CD4-positive, alpha-beta T cell treated with Interleukin-1 beta for 1 hour (primary cell): ENCODE results near the gene CSNK2B.

Experiments
- DNase-seq, 2 donors: peaks; one replicate each; pipeline ENCODE4 v3.0.0-alpha.2; 2020 to 2022

Gene CSNK2B

GRCh38 chr6:31665501-31666336 is at the start of gene CSNK2B:
Gene CSNK2B (plus strand): TSS chr6:31666080. CDS start chr6:31666832, 752 bp downstream.
- DNase-seq, result peak; percentile 98

GRCh38 chr6:31617010-31617409 is 48.9 kb upstream of the CSNK2B start:
- DNase-seq, result no peak

- DNase-seq, result peak; percentile 97 to 99
Observed at GRCh38 chr6:31619805-31620585, 45.9 kb upstream of the CSNK2B start.

GRCh38 chr6:31620586-31621319 is 45.1 kb upstream of the CSNK2B start, which contains the start of gene PRRC2A:
Gene PRRC2A (plus strand): TSS chr6:31620715. CDS start chr6:31622790, 2,075 bp downstream.
- no peak for DNase-seq

GRCh38 chr6:31621320-31621939 is 44.5 kb upstream of the CSNK2B start:
- DNase-seq, result no peak

- no peak for DNase-seq
Observed at GRCh38 chr6:31621991-31622390, 43.9 kb upstream of the CSNK2B start.

- no peak for DNase-seq
Observed at GRCh38 chr6:31622684-31623091, 43.2 kb upstream of the CSNK2B start.

- no peak for DNase-seq
Observed at GRCh38 chr6:31624070-31624469, 41.8 kb upstream of the CSNK2B start.

- DNase-seq, result no peak
Observed at GRCh38 chr6:31626952-31627351, 38.9 kb upstream of the CSNK2B start.

- no peak for DNase-seq
Observed at GRCh38 chr6:31627690-31628287, 38.1 kb upstream of the CSNK2B start.

- DNase-seq, result no peak
Observed at GRCh38 chr6:31629014-31629413, 36.9 kb upstream of the CSNK2B start.

- DNase-seq, result no peak
Observed at GRCh38 chr6:31630177-31630934, 35.5 kb upstream of the CSNK2B start.

- DNase-seq, result no peak
Observed at GRCh38 chr6:31631209-31631608, 34.7 kb upstream of the CSNK2B start.

- DNase-seq, result no peak
Observed at GRCh38 chr6:31631681-31632278, 34.1 kb upstream of the CSNK2B start.

- no peak for DNase-seq
Observed at GRCh38 chr6:31632279-31632946, 33.5 kb upstream of the CSNK2B start.

GRCh38 chr6:31633447-31633846 is 32.4 kb upstream of the CSNK2B start:
- DNase-seq, result no peak

GRCh38 chr6:31634131-31634530 is 31.7 kb upstream of the CSNK2B start:
- DNase-seq, result no peak

GRCh38 chr6:31634969-31635575 is 30.8 kb upstream of the CSNK2B start:
- no peak for DNase-seq

GRCh38 chr6:31636698-31637596 is 28.9 kb upstream of the CSNK2B start:
- no peak for DNase-seq
